HTR-8/SVneo (cell line): ENCODE results near the gene TRMT2A.

Experiments
- DNase-seq: peaks from one replicate; pipeline ENCODE4 v3.0.0; 2011; ENCODE audit warnings: low spot score, mixed read lengths; ENCODE audit not compliant: insufficient read length
- FAIRE-seq: peaks from 2 replicates; lab custom pipeline; 2011; peaks lifted over from hg19 to GRCh38; lab: Jason Lieb, UNC

TRMT2A gene

DNA sequence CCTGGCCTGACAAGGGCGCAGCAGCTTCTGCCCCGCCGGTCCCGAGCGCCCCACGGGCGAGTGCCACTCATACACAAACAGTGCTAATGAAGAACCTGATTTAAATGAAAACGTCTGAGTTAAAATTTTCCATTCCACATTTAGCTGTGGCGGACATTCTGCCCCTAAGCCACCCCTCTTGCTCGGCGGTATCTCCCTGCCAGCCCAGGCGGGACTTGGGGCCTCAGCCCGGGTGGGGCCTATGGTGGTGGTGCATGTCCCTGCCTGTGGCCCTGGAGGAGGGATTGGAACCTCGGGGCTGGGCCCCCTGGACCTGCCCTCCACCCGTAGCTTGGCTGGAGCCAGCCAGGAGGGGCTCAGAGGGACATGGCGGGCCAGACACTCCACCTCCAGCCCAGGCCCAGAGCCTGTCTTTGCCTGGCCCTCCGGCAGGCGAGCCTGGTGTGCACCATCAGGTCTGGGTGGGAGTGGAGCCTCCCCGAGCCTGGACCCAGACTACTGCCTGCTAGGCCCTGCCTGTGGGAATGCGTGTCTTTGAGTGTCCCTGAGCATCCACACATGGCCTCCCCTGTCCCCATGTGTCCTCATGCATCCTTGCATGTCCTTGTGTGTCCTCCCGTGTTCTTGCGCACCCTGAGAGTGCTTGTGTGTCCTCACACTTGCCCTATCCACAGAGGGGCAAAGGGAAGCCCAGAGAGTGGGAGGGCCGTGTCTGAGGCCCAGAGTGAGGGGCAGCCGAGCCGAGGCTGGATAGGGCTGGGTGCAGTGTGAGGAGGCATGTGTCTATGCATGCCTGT, 19.0 kb upstream of the TRMT2A start:
- FAIRE-seq = no peak
- DNase-seq = no peak

DNA sequence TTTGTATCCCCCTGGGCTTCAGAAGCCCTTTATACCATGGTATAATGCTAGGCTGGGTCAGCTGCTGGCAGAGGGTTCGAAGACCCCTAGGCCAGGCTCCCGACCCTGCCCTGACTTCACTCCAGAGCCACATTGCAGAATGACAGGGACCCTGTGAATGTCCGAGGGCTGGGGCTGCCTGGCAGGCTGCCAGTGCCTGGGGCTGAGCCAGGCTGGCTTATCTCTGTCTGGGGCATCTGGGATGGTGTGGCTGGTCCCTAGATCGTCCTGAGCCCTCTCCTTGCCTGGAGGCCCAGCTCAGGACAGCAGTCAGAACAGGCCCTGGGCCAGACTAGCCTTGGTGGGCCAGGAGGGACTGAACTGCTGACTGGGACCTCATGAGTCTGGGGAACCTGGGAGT, 18.2 kb upstream of the TRMT2A start:
- no peak for FAIRE-seq
- DNase-seq = no peak

DNA sequence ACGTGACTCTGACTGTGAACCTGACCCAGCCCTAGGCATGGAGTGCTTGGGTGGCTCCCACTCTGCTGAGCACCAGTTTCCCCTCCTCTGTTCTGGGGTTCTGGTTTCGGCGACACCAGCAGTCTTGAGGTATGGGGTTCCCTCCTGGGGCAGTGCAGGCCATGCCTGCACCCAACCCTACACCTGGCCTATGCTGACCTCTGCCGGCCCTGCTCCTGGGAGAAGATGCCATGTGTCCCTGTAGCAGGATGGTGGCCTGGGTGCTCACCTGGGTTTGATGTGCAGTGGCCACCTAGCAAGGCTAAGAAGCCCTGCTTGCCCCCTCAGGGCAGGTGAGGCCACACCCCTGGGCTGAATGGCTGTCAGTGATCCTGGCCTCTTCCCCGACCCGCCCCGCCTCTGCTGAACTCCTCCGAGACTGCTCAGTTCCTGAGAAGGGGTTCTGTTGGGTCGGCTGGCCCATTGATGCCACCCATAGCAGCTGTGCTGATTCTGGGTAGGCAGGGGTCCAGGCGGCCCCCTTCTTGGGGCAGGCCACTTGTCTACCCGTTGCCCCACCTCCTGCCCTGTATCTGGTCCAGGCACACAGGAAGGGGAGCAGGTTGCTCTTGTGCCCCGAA, 17.0 kb upstream of the TRMT2A start:
- FAIRE-seq = no peak
- DNase-seq = no peak

DNA sequence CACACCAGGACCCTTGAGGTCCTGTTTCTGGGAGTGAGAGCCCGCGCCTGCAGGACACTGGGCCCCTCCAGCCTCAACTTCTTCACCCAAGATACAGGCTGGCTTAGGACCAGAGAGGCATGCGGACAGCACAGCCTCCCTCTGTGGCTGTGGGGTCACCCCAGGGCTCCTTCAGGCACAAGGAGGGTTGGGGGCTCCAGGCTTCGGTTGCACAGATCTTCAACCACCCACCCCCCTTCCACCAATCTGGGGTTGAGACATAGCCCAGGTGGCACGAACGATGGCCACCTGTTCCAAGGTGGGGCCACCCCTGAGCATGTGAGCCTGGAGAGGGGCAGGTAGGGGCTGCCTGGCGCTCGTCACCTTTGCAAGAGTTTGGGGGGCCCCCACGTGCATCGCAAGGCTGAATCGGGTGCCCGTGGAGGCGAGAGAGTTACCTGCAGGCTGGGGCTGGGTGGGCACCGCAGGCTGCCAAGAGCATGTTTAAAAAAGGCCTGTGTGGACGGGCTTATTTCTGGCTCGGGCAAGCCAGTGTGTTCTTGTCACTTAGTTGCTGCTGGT, 15.7 kb upstream of the TRMT2A start:
- DNase-seq (no peak), FAIRE-seq (no peak)

DNA sequence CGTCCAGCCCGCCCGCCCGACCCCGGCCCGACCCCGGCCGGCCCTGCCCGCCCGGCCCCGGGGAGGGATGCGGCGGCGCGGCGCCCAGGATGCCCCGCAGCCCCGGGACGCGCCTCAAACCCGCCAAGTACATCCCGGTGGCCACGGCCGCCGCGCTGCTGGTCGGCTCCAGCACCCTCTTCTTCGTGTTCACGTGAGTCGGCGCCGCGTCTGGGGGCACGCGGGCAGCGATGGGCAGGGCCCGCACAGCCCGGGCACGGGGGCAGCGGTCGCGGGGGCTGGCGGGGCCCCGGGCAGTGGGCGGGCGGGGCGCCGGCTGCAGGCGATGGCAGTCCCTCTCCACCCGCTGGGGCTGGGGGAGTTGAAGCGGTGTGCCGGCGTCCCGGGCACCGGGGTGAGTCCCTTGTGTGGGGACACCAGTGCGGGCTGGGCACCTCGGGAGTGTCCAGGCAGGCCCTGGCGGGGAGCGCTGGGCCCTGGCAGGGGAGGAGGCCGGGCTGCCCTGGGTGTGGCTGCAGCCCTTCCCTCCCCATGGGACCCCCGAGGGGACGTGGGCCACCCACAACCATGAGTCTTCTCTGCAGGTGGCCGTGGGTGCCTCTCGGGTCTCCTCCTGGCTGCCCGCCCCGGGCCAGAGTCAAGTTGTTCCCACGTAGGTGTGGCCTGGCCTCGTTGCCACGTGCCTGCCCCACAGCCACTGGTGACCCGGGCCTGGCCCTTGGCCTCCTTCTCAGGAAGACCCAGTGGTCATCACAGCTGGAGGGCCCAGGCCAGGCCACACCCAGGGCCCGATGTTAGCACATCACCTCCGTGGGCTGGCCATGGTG, 15.0 kb upstream of the TRMT2A start:
- DNase-seq (no peak), FAIRE-seq (no peak)

DNA sequence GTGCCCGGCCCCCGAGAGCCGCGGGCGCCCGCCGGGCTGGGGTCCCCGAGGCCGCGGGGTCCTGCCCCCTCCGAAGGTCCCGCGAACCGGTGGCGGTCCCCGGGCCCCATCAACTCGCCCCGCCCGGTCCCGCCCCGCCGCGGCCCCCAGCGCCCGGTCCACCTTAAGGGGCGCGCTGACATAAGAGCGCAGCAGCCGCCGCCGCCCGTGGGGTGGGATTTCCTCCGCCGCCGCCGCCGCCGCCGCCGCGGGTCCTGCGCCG, 14.5 kb upstream of the TRMT2A start, which contains the start of gene ZDHHC8:
TSS of gene ZDHHC8 (plus strand) at position 208 of the 262 bp plus-strand sequence. CDS start 144 bp downstream, outside the sequence.
- DNase-seq (no peak), FAIRE-seq (no peak)

DNA sequence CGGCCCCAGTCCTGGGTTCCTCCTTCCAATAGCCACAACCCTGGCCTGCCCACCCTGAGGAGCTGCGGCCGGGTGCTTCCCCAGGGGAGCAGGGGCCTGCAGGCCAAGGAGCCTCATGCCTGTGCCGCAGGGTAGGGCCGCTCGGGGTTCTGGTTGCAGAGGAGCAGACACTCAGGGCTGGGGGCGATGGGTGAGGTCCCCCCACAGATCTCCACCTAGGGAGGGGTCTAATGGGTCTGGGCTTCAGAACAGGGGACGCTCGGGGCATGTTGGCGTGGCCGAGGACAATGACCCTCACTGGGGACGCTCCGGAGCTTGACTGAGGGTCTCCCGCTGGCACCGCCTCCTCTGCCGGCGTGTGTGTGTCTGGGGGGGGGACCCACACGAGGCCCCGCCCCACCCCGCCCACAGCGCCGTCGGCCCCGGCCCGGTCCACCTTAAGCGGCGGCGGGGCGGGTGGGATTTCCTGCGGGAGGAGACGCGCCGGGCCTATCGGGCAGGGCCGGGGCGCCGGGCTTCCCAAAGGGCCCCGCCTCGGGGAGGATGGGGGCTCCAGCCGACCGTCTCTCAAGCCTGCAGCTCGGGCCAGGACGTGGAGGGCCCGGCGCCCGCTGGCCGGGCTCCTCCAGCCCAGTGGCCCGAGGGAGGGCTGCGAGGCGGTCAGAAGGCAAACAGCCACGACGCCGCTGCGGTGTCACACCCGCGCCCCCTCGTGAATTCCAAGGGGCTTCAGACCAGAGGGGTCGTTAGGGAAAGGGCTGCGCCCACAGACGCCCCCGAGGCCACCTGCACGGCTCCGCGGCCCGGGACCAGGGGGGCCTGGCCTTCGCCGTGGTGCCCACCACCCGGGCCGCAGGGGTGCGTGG, 13.9 kb upstream of the TRMT2A start:
- no peak for FAIRE-seq

DNA sequence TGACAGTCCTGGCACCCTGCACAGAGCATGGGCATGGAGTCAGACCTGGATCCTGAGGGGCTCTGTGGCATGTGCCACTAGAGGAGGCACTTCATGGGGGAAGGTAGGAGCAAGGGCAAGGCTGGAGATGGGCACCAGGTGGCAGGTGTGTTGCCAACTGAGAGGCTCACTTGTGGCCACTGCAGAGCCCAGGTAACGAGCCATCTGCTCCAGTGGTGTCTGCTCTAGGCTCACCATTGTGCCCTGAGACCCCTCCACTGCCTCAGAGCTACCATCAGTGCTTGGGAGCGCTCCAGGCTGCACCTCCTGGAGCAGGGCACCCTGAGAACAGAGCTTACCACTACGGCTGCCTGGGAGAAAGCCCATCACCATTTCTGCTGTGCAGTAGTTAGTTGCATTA, 13.3 kb upstream of the TRMT2A start:
- DNase-seq (no peak), FAIRE-seq (no peak)

More for the DNA sequence above, 13.9 kb upstream of the TRMT2A start:
- DNase-seq = peak; percentile 71

DNA sequence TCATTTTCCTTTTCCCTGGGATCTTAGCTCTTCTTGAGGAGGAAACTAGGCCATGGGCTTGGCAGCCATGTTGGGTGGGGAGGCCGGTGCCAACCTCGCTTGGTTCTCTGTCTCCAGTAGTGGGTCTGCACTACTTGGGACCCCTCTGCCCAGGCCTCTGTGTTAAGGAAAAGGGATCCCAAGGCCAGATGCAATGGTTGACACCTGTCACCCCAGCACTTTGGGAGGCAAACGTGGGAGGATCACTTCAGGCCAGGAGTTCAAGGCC, 12.7 kb upstream of the TRMT2A start:
- FAIRE-seq = no peak
- no peak for DNase-seq

DNA sequence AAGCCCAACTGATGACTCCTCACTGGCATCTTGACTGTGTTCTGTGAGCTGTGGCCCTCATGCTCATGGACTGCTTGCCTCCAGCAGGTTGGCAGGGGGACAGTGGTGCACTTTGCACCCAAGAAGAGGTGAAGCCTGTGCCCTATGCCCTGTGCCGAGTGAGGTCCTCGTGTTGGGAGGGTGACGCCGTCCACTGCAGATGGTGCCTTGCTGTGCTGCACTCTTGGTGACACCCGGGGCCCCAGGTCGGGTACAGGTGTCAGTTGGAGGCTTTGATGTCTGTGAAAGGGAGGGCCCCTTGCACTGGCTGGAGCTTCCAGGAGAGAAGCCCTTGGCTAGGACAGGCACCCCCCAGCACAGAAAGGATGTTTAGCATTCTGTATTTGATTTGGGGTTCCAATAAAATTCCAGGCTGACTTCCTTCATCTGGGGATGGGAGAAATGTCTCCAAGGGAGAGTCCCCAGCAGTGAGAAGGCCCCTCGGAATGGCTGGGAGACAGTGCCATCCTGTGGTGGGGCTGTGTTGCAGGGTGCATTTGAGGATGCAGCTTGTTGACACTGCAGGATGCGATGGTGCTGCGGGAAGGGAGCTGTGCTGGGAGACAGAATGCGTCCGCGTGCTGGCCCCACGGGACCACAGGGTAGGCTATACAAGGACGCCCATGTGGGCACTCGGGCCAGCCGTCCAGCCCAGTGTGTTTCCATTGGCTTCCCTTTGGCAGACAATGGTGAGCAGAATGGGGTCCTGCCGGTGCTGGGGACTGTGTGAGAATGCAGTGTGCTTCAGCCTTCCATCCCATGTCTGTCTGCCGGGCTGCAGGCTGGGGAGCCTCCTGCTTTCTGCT, 12.1 kb upstream of the TRMT2A start:
- no peak for FAIRE-seq

DNA sequence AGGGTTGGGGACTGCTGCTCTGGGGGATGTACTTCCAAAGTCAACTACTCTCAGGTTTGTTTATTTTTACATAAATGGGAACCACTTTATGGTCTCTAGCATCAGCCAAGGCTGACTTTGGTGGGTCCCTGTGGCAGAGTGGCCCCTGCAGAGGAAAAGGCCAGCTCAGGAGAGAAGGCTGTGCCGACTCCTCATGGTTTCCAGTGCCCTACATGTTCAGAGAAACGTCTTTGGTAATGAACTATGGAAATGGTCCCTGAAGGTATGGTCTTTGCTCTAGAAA, 11.5 kb upstream of the TRMT2A start:
- no peak for DNase-seq
- FAIRE-seq = peak; percentile 26

More for the DNA sequence above, 12.1 kb upstream of the TRMT2A start:
- DNase-seq = no peak

DNA sequence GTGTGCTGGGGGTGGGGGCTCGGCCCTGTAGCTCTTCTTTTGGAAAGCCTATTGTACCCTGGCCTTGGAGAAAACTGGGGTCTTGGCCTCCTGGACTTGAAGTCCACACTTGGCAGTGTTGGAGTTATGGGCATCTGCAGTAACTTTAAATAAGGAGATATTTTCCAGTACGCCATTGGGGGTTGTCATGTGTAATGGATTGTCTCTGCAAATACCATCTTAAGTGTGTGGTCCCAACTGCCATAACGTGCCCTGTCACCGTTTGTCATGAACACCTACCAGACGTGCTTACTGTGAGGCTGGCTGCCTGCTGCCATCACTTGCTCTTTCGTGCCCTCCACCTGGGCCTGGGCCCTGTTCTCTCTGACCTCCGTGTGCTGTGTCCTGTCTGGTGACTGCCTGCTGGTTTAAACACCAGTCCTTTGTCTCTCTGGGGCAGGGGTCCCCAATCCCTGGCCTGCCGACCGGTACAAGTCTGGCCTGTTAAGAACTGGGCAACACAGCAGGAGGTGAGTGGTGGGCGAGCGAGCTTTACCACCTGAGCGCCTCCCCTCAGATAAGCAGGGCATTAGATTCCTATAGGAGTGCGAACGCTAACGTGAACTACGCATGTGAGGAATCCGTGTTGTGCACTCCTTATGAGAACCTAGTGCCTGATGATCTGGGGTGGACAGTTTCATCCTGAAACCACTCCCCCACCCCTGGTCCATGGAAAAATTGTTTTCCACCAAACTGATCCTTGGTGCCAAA, 11.0 kb upstream of the TRMT2A start:
- DNase-seq (no peak), FAIRE-seq (peak; percentile 42)

DNA sequence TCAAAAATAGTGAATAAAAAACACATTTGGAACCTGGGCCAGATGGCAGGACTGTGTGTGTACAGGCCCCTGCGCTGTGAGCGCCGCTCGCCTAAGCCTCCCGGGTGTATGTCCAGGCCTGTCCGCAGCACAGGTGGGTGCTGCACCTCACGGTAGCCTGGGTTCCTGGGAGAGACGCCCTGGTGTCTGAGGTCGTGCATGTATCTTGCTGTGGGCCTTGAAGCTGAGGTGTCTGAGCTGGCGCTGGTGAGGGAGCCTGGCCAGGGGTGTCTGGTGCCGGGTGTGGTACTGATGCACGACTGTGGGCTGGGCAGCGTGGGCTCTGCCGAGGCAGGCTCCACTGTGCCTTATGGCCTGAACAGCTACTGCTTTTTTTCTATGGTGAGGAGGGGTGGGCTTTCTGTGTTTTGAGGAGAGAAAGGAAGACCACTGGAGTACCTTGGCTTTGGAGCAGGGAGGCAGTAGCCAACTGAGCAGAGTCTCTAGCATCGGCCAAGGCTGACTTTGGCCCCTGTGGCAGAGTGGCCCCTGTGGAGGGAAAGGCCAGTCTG, 10.4 kb upstream of the TRMT2A start:
- DNase-seq = no peak
- no peak for FAIRE-seq

DNA sequence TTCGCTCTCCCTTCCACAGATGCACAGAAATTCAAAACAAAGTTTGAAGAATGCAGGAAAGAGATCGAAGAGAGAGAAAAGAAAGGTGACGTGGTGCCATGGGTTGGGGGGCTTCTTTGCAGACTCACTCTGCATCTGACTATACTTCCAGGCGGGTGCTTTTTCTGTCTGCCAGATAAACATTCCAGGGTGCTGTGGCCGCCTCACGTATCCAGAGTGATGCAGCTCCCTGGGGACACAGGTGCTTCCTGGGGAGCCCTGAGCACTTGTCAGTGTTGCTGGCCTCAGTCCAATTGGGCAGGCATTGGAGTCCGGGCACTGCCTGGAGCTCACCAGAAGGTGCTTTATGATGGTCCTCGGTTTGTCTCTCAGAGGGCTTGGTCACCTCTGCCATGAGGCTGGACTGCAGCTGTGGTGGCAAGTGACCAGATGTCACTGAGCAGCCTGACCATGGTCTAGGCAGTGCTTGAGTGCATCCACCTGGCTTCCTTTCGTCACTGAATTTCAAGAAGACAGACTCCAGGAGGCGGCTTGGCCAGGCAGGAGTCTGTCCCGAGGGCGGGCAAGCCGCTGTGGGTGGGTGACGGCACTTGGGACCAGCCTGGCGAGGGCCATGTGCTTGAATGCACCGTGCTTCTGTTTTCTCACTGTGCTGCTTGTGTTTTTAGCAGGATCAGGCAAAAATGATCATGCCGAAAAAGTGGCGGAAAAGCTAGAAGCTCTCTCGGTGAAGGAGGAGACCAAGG, 9.4 kb upstream of the TRMT2A start:
- DNase-seq (no peak), FAIRE-seq (no peak)

DNA sequence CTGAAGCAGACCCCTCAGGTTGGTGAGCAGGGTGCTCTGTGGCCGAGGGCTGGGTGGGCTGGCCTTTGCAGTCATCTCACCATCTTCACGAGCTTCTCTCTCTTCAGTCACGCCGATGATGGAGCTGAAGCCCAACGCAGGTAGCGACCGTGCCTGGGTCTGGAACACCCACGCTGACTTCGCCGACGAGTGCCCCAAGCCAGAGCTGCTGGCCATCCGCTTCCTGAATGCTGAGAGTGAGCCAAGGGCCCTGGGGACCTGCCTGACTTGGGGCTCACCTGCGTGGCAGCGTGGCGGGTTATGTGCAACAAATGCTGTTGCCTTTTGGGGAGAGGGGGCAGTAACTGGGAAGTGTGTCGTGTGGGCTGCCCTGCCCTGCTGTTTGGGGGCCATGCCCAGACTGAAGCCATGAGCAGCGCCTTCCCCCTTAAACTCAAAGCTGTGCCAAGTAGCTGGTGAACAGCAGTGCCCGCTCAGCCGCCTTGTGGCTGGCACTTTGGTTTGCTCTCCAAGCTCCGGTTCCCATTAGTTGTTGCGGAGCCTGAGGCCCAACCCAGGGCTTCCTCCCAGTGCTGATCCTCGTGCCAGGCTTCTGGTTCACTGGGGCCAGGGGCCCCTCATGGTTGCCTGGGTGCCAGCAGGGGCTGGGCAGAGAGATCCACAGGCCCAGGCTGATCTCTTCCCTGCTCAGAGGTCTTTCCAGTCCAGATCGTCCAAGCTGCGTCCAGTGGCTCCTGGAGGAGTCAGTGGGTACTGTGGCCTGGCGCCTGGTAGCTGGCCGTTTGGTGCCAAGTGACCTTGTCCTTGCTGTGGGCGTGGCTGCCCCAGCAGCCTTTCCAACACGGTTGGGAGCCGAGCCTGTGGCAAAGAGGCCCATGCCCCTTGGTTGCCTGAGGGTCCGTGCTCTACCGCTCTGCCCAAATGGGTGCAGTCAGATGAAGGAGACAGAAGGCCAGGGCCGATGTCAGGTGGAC, 8.5 kb upstream of the TRMT2A start:
- FAIRE-seq (peak; percentile 48), DNase-seq (no peak)

DNA sequence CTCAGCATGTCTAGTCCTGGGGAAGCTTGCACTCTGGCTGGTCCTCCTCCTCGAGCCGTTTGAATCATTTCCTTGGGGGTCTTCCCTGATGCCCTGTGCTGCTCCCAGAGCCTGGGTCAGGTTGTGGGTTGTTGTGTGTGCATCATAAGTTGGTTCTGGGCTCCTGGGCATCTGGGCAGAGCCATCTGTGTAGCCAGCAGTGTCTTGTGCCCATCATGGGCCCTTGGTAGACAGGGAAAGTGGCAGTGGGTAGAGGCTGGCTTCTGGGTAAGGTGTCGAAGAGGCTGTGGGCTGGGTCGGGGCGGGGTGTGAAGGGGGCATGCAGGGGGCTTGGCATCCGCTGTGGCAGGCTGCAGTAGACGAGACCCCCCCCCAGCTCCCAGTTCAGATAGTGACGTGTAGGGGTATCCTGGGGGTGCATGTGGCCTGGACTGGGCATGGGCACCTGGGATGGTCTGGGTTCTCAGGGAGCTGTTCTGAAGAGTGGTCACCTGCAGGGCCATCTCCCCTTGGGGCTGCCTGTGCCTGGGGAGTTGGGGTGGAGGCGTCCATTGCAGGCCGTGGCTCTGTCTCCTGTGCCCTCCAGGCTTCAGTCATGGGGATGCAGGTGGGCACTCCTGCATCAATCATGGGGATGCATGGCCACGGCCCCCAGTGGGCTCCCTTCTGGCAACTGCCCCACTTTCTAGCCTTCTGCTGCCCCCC, 7.2 kb upstream of the TRMT2A start:
- DNase-seq (no peak), FAIRE-seq (no peak)
